HG03066 (cell line): Measurements from ENCODE around the gene EPHA6.
"Not testable (repeated sequence)": the region's sequence is repeated elsewhere in the genome, so short reads cannot be mapped to it uniquely, and the experiment has no call there.

ENCODE experiments used
- ATAC-seq: cut with Tn5 transposase; IDR thresholded peaks from one replicate; pipeline ENCODE4 v1.9.1; 2021; ENCODE audit warnings: low read depth; ENCODE audit not compliant: unreplicated experiment

Gene EPHA6

DNA sequence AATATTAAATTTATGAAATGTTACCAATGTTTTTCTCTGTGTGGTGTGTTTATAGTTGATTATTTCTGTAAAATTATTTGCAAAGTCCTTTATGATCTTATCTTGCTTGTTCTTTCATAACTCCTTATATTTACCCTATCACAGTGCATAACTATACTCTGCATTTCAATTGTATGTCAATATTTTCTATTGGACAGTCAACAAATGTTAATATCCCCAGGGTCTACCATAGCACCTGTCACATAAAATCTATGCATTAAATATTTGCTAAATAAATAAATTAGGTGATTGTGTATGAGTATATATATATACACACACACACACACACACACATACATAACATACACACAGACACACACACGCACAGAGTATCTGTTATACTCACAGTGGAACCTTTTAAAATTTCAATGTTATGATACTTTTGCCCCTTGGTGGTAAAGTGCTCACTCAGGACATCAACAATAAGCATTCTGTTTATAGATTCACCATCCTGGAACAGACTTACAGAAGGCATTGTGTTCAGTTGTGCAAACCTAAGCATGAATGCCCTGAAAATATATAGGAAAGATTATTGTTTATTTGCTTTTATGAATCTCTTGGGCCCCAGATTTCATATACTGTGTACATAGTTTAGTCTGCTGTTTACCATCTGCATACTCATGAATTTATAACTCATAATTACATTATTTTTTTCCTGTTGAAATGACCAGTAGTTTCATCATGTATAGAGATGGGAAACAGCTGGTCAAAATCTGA lies 443.7 kb downstream of the EPHA6 start:
- no peak for ATAC-seq

DNA sequence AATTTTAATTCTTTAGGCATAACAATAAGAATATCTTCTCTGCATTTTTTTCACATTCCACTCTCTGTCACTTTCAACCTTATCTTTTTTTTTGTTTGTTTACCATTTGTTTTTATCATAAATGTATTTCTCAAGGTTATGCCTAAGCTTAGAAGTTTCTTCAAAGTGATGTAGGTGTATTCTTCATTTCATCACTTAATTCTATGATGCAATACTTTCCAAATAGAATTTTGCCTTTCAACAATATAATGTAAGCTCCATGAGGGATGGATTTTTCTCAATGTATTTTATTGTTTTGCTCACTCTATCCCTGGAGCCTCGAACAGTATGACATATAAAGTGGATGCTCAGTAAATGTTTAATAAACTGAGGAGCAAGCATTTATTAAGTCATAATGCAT lies 444.9 kb downstream of the EPHA6 start:
- no peak for ATAC-seq

DNA sequence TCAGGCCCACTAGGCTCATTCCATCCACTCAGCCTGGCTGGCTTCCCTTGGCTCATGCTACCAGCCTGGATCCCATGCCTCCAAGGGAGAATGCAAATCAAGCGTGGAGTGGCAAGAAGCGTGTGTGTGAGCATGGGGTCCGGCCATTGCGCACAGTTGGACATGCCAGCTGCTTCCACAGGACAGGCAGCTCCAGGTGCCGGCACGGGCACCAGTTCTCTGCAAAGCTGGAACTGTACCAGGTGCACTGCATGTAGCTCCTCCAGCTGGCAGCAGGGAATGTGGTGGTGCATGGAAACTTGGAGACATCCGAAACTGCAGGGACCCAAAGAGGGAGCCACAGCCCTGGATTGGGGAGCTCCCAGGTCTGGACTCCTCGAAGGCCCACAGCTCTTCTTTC lies 449.8 kb downstream of the EPHA6 start:
- ATAC-seq, result no peak

DNA sequence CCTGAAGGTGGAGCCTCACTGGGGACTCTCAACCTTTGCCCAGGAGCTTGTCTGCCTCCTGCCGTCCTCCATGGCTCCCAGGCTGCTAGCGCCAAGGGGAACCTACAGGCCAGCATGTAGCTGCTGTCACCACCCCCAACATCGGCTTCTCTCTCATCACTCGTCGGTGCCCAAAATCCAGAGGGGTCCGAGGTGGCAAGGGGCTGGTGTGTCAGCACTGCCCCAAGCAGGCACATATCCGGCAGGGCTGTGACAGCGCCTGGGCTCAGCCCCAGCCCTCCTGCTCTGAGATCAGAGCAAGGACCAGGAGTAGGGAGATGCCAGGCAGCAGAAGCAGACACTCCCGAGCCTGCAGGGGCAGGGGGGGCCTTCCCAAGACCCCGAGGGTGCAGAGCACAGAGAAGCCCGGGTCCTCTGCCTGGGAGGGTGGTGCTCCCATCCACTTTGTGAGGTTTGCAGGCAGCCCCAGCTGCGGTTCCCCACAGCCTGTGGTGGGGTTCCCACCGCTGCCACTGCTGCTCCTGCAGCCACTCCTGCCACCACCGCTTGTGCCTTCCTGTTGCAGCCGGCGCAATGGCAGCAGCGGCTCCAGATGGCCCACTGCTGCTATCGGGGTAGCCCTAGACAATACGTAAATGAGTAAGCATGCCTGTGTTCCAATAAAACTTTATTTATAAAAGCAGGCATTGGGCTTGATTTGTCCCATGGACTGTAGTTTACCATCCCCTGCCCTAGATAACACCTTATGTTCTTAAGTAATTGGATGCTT lies 451.0 kb downstream of the EPHA6 start:
- no peak for ATAC-seq

DNA sequence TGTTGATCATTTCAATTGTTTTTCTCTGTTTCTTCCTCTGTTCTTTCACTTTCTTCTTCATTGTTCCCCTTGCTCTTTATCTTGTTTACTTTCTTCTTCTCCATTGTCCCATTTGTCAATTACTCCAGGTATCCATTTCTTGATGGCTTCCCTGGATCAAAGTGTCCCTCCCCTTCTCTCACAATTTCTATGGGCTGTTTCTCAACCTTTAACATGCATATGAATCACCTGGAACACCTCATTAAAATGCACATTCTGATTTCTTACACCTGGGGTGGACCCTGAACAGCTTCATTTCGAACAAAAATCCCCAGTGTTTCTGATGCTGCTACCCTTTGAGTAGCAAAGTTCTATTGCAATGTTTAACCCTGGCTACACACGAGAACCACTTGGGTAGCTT lies 454.8 kb downstream of the EPHA6 start:
- ATAC-seq, result no peak

DNA sequence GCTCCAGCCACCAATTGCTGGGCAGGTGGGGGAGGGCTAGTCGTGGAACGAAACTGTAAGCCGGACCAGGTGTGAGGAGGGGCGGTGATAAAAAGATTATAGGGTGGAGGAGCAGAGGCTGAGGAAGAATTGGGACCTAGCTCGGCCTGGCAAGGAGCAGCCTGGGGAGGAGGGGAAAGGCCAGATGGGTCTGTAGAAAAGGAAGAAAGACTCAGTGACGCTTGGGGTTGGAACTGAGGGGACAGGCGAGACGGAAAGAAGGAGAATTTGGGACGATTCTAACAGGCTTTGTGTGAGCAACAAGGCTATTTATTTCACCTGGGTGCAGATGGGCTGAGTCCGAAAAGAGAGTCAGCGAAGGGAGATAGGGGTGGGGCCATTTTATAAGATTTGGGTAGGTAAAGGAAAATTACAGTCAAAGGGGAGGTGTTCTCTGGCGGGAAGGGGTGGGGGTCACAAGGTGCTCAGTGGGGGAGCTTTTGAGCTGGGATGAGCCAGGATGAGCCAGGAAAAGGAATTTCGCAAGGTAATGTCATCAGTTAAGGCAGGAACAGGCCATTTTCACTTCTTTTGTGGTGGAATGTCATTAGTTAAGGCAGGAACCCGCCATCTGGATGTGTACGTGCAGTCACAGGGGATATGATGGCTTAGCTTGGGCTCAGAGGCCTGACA lies 462.6 kb downstream of the EPHA6 start:
- ATAC-seq, result not testable (repeated sequence)

DNA sequence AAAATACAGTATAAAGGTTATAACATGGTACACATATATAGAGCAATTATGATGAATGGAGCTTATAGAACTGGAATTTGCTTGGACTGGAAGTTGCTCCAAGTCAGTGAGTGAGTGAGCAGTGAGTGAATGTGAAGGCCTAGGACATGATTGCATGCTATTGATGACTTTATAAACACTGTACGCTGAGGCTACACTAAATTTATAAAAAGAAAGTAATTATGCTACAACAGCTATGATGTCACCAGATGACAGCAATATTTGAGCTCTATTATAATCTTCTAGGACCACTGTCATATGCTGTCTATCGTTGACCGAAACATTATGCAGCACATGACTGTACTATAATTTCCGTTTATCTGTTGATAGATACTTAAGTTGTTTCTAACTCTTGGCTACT lies 463.3 kb downstream of the EPHA6 start:
- ATAC-seq, result no peak

DNA sequence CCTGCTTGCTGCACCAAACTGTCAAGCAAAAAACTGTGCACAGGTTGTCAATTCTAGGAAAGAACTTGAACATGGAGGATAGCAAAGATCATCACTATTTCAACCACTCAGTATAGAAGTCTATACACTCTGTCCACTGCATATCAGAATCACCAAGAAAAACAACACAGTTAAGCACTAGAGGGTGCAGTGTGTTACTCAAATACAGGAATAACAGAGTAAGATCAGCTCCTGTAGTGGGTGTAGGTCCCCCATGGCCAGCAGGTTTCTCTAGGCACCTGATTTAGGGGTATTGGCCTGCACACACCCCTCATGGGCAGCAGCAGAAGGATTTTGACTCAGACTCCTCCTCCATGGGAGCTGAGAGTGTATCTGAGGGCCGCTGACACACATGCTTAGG lies 464.1 kb downstream of the EPHA6 start:
- ATAC-seq, result no peak

DNA sequence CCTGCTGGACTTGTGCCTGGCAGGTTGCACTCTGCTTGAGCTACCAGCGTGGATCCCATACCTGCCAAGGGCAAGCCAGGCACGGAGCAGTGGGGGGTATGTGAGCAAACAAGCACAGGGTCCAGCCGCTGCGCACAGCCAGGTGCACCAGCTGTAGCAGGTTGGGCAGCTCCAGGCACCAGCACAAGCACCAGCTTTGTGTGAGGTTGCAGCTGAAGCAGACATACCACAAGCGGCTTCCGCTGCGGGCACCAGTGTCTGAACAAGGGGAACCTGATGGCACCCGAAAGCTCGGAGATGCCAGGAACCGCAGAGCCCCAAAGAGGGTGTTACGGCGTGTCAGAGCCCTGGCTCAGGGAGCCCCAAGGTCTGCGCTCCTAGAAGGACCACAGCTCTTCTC lies 477.5 kb downstream of the EPHA6 start:
- ATAC-seq, result no peak

DNA sequence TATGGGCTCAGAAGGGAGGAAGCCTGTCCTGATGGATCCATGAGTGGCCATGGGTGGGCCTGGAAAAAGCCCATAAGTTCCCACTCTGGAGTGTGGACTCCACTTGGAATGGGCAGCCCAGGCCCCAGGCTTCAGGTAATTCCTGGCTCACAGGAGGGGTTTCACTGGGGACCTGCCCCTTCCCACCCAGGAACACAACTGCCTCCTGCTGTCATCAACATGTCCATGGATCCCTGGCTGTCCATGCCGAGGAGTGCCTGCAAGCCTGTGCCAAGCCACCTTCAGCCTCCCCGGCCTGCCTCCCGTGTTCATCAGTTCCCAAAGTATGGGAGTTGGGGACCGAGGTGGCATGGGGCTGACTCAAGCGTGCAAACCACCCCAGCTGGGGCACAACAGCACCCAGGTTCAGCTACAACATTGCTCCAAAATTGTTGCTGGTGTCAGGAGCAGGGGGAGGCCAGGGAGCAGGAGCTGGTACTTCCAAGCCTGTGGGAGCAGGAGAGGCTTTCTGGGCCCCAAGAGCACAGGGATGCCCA lies 479.3 kb downstream of the EPHA6 start:
- no peak for ATAC-seq

DNA sequence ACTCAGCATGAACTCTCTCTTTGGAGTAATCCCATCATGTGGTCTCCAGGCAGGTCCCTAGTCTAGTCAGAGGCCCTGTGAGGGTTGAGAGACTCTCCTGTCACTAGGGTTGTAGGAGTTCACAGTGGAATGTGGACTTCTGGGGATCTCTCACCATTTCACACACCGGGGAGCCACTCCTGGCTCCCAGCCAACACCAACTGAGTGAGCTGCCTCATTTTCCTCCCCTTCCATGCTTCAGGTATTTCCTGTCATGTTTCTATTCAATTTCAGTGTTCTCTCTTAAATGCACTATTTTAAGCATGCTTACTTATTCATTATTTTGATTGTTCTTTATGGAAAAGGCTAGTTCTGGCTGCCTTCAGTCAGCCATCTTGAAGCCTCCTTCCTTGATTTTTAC lies 482.6 kb downstream of the EPHA6 start:
- ATAC-seq, result no peak

DNA sequence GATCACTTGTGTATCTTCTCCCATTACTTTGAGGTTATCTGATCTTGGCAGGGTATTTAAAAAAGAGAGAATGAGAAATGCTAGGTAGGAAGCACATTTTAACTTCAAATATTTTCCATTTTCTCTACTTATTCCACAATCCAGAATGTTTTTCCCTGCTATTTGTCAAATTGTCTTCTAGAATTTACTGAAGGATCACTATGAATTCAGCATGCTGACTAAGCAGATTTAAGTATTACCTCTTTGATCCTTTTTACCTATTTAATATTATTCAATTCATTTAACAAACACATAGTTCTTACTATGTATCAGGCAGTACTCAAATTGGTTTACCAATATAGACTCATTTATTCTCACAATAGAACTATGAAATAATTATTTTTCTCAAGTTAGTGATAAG lies 486.7 kb downstream of the EPHA6 start:
- ATAC-seq, result no peak

DNA sequence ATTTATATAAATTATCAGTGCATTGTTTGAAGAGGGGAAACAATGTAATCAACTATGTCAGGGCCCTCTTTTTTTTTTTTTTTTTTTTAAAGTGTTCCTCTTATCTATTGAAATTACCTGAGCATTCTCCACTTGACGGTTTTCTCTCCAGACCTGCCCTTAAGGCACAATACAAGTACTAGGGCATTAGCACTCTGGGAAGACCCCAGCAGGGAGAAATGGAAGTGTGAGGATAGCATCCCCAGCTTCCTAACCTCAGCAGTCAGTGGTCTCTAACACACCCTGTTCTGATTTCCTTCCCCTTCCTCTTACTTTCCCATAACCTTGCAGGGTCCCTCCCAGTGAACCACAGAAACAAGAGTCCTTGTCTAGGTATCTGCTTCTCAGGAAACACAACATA lies 491.8 kb downstream of the EPHA6 start:
- ATAC-seq, result no peak

DNA sequence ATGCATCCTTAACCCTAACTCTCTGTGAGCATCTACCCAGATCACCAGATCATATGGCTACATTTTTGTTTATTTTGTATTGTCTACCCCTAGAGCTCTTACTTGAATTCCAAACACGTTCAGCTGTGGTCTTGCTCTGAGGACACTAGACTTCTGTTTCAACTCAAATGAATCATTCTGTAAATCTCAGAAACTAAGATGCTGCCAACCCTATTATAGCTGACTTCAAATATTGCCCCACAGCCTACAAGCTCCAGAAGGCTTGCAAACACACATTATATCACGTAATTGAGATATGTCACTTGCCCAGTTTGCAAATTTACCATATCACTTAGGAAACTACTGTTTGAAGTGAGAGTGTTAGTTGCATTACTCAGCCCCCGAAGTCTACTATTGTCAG lies 524.0 kb downstream of the EPHA6 start:
- no peak for ATAC-seq

DNA sequence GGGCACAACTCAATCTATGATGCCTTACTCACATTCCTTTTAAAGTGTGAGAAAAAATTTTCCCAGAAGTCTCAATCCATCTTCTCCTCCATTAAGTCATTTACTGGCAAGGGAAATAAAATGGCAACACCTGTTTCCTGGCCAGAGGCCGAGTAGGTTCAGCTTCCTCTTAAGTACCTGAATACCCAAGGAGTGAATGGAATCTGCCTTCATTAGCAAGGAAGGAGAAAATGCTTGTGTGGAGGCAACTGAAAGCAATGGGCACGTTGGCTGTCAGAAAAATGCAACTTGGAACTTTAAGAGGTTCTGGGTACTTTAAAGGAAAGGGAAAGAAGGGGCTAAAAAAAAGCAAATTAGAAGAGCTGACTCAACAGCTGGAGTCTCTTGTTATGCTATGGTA lies 526.5 kb downstream of the EPHA6 start:
- ATAC-seq, result no peak

DNA sequence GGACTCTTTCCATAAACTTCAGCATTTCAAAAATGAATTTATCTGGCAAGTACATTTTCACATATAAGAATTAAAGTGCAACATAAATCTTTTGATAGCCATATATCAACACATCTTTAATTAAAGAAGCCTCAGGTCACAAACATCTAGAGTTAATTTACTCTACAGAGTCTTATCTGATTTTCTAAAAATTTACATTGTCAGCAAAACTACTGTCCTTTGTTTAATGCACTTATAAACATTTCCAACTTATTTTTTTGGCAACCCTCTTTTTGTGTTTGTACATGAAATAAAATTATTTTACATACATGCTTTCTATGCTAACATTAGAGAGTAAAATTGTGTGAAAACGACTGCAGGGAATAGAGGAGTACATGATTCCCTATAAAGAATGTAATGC lies 533.4 kb downstream of the EPHA6 start:
- no peak for ATAC-seq

DNA sequence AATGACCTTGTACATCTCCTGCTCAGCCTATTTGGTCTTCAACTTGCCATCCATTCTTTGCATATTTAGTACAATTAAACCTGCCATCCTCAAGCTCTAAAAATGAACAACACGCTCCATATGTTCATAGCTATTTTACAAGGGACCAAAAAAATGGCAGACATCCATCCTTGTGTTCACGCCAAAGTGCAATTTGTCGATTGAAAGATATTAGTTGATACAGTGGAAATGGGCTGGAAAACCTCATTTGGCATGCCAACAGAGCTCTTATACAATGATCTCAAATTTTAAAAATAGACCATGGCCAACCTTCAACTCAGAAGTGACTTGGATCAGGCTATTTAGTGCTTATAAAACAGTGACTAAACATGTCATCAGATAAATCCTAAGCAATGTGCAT lies 536.6 kb downstream of the EPHA6 start:
- ATAC-seq, result no peak

DNA sequence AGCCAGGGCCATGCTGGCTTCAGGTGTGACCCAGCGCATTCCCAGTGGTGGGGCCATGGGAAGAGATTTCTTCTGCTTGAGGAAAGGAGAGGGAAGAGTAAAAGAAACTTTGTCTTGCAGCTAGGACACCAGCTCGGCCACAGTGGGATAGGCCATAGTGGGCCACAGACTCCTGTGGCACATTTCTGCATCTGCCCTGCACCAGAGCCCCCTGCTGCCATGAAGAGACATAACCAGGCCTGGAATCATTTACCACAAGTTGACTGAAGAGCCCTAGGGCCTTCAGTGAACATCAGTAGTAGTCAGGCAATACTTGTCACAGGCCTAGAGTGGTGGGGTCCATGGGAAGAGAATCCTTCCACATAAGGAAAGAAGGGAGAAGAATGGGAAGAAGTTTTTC lies 538.8 kb downstream of the EPHA6 start:
- no peak for ATAC-seq

DNA sequence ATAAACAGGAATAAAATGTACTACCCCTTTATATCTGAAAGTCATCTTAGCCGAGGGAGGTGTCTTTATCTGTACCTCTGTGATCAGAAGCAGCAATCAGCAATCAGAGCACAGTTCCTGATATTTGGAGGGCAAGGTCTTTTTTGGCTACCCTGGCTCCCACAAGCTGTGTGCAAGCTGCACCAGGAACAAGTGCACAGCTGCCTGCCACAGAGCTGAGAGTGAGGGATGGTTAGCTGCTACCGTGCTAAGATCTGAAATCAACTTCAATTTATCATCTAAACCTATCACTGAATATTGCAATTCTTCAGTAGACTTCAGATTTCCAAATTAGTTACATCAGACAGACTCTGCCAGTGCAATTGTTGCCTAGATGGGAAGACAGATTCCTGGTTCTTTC lies 545.6 kb downstream of the EPHA6 start:
- ATAC-seq, result no peak

DNA sequence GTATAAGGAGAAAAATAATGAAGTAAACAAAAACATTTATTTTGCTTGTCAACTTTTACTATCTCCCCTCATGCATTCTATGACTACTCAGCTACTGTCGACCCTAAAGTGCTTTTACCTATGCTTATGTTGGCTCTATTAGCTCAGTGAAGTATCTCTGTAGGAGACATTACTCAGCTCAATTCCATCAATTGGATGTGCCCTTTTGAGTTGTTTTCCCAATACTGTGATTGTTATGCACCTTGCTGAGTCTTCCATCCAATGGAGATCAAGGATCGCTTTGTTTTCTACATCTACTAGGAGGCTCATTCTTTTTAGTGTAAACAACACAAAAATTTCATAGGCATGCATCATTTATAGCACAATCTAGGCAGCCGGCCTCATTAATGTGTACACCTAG lies 546.4 kb downstream of the EPHA6 start:
- ATAC-seq, result no peak

DNA sequence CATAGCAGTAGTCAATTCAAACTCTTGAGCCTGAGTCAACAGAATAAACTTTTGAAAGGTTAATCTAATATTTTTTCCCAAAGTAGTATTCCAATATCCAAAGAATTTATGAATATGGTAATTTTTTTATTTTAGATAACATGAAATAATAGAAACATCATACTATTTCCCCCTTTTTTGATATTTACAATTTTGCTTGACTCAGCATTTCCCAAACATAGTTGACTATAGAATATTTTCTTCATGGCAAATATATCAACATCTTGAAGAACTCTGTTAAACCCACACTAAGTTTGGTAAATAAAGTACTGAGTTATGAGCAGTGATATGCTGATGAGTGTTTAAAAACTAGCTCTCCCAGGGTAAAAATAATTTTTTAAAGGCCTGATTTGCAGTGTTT lies 570.2 kb downstream of the EPHA6 start:
- no peak for ATAC-seq
